Activated CD4-positive, alpha-beta T cell treated with anti-CD3 and anti-CD28 coated beads, Interleukin-2, amount 10 ng/mL, durations not matched to agents 7 days and 5 days (primary cell): Measurements from ENCODE around the gene KCNJ14. TPM values are rescaled to one million over a fixed set of nuclear protein-coding genes. Genes with fewer than 3 reads are reported as not detected.

ENCODE experiments used
- CTCF ChIA-PET: fragments of 350-600 bp; sonication (Branson Sonifier 250); formaldehyde crosslinking; loops from one replicate; lab custom pipeline; 2021; ENCODE audit warnings: antibody characterized with exemption; lab: Charles Lee
- POLR2A ChIA-PET: fragments of 350-600 bp; sonication (Branson Sonifier 250); formaldehyde crosslinking; loops from one replicate; lab custom pipeline; 2021; ENCODE audit warnings: antibody characterized with exemption; lab: Charles Lee
- DNase-seq: peaks from one replicate; pipeline ENCODE4 v3.0.0-alpha.2; 2020
- H3K27ac Mint-ChIP-seq: one replicate; pipeline ENCODE4 v1.8.0; 2021; ENCODE audit warnings: mild to moderate bottlenecking, moderate library complexity, mixed read lengths
- H3K27me3 Mint-ChIP-seq: one replicate; pipeline ENCODE4 v1.8.0; 2021; ENCODE audit warnings: mixed read lengths
- H3K36me3 Mint-ChIP-seq: one replicate; pipeline ENCODE4 v1.8.0; 2021; ENCODE audit warnings: low read depth, mixed read lengths
- H3K4me1 Mint-ChIP-seq: one replicate; pipeline ENCODE4 v1.8.0; 2021; ENCODE audit warnings: mixed read lengths
- H3K4me3 Mint-ChIP-seq: one replicate; pipeline ENCODE4 v1.8.0; 2021; ENCODE audit warnings: mild to moderate bottlenecking, moderate library complexity, mixed read lengths
- H3K9me3 Mint-ChIP-seq: one replicate; pipeline ENCODE4 v1.8.0; 2021; ENCODE audit warnings: mixed read lengths
- total RNA-seq, 2 experiments: library from RNA; stranded (reverse); gene quantifications; one replicate each; pipeline ENCODE4 v1.2.3, GENCODE V29; 2021

KCNJ14 gene
- total RNA-seq, 2 experiments from 2014 or later, result 0.87 to 1.0 TPM

- ChIA-PET CTCF (no interaction called here), POLR2A (interaction anchor here (0.6 kb wide), 1 partner anchor 199 kb away, joined by 3 read pairs; no protein-coding TSS in a partner anchor)
- no peaks in the 10 kb centered on the region for H3K9me3 Mint-ChIP-seq
- H3K4me1 Mint-ChIP-seq, result peaks cover 30% of the 10 kb centered on the region
- H3K27ac Mint-ChIP-seq, result no peak overlapping the region
- DNase-seq, result no peak
- H3K27me3 Mint-ChIP-seq, result peaks cover 13% of the 10 kb centered on the region
- peaks cover 36% of the 10 kb centered on the region for H3K36me3 Mint-ChIP-seq
- H3K4me3 Mint-ChIP-seq, result no peak overlapping the region
Measured at GRCh38 chr19:48448563-48448962, 6.8 kb upstream of the KCNJ14 start.

GRCh38 chr19:48450441-48450840 is 4.9 kb upstream of the KCNJ14 start:
- Mint-ChIP-seq H3K4me1 (peaks cover 19% of the 10 kb centered on the region), H3K9me3 (no peaks in the 10 kb centered on the region), H3K36me3 (peaks cover 34% of the 10 kb centered on the region), H3K27me3 (peaks cover under 1% of the 10 kb centered on the region), H3K27ac (no peak overlapping the region), H3K4me3 (no peak overlapping the region)
- CTCF ChIA-PET, result no interaction called here
- POLR2A ChIA-PET, result no interaction called here
- no peak for DNase-seq

- Mint-ChIP-seq H3K27me3 (no peaks in the 10 kb centered on the region), H3K4me3 (no peak overlapping the region), H3K36me3 (peaks cover 34% of the 10 kb centered on the region), H3K27ac (no peak overlapping the region), H3K9me3 (no peaks in the 10 kb centered on the region), H3K4me1 (peaks cover 17% of the 10 kb centered on the region)
- no peak for DNase-seq
- CTCF ChIA-PET, result interaction anchor here (0.6 kb wide), 1 partner anchor 48 kb away, joined by 4 read pairs; no protein-coding TSS in a partner anchor
- POLR2A ChIA-PET, result no interaction called here
Measured at GRCh38 chr19:48450863-48451262, 4.5 kb upstream of the KCNJ14 start.

GRCh38 chr19:48451624-48452023 is 3.8 kb upstream of the KCNJ14 start:
- H3K4me3 Mint-ChIP-seq, result no peak overlapping the region

DNA sequence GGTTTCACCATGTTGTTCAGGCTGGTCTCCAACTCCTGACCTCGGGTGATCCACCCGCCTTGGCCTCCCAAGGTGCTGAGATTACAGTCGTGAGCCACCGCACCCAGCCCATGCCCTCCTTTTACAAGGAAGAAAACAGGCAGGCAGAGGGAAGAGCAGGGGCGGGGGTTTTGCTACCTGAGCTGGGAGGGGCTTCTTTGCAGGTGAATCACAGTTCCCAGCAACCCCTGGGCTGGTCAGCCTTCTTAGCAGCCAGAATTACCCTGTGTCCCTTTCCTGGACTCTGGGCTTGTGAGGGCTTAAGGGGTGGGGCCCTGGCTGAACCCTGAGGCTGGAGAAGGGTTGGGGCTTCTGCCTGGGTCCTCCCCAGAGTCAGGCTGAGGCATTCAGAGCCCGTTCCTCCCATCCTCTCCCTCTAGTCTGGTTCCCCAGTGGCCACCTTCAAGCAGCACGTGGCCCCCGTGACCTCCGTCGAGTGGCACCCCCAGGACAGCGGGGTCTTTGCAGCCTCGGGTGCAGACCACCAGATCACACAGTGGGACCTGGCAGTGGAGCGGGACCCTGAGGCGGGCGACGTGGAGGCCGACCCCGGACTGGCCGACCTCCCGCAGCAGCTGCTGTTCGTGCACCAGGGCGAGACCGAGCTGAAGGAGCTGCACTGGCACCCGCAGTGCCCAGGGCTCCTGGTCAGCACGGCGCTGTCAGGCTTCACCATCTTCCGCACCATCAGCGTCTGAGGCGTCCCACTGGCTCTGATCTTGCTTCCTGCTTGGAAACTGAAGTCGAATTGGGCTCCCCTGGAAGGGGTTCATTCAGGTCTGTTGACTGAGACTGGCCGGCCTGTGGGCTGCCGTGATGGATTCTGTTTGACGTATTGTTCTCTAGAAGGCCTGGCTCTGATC is 2.8 kb upstream of the KCNJ14 start:
- H3K36me3 Mint-ChIP-seq, result peaks cover 31% of the 10 kb centered on the region
- peaks cover 9% of the 10 kb centered on the region for H3K4me1 Mint-ChIP-seq
- H3K4me3 Mint-ChIP-seq, result no peak overlapping the region
- H3K9me3 Mint-ChIP-seq, result no peaks in the 10 kb centered on the region
- H3K27me3 Mint-ChIP-seq, result no peaks in the 10 kb centered on the region
- POLR2A ChIA-PET, result no interaction called here
- H3K27ac Mint-ChIP-seq, result peak overlapping the region; percentile 36
- CTCF ChIA-PET, result interaction anchor here (0.9 kb wide), 1 partner anchor 11 kb away, joined by 3 read pairs; no protein-coding TSS in a partner anchor
- DNase-seq, result no peak

More at GRCh38 chr19:48451624-48452023, 3.8 kb upstream of the KCNJ14 start:
- peaks cover 12% of the 10 kb centered on the region for H3K4me1 Mint-ChIP-seq
- H3K27ac Mint-ChIP-seq, result no peak overlapping the region
- no peaks in the 10 kb centered on the region for H3K9me3 Mint-ChIP-seq
- POLR2A ChIA-PET, result no interaction called here
- no peaks in the 10 kb centered on the region for H3K27me3 Mint-ChIP-seq
- no peak for DNase-seq
- H3K36me3 Mint-ChIP-seq, result peaks cover 31% of the 10 kb centered on the region
- CTCF ChIA-PET, result interaction anchor here (0.6 kb wide), 2 partner anchors 49 to 970 kb away, joined by 3 to 4 read pairs; no protein-coding TSS in a partner anchor

- Mint-ChIP-seq H3K4me1 (peaks cover 2% of the 10 kb centered on the region), H3K36me3 (peaks cover 18% of the 10 kb centered on the region), H3K27me3 (no peaks in the 10 kb centered on the region), H3K9me3 (no peaks in the 10 kb centered on the region), H3K27ac (no peak overlapping the region), H3K4me3 (no peak overlapping the region)
- no peak for DNase-seq
- ChIA-PET CTCF (no interaction called here), POLR2A (no interaction called here)
Measured at GRCh38 chr19:48454150-48454730, 1.1 kb upstream of the KCNJ14 start.

DNA sequence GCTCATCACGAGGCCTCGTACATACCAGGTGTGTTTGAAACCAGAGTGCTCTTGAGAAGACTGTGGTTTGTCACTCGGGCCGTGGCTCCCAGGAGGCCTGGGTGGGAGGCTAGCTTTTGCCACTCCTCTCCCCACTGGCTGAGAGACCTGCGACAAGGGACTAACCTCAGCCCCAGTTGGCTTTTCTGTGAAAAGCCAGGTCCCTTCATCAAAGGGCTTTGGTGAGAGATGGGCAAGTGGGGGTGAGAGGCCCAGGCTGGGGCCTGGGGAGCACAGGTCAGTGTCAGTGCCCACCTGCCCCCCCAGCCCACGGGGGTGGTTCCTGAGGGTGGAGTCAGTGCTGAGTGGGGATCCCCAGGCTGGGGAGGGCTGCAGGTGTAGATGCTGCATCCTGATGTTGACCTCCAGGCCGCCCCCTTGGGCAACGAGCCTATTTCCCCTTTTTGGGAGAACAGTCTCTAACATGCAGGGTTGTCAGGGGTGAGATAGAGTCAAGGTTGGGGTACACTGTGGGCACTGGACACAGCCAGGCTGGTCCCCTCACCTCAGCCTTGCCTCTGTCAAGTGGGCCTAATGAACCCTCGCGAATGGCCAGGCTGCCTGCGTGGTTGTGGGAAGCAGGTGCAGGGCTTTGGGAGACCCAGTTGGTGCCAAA is 661 bp downstream of the KCNJ14 start:
- peaks cover 2% of the 10 kb centered on the region for H3K4me1 Mint-ChIP-seq
- H3K27ac Mint-ChIP-seq, result no peak overlapping the region
- no peaks in the 10 kb centered on the region for H3K9me3 Mint-ChIP-seq
- H3K36me3 Mint-ChIP-seq, result peaks cover 16% of the 10 kb centered on the region
- no peak for DNase-seq
- H3K27me3 Mint-ChIP-seq, result no peaks in the 10 kb centered on the region
- no peak overlapping the region for H3K4me3 Mint-ChIP-seq
- ChIA-PET POLR2A (no interaction called here), CTCF (interaction anchor here (0.5 kb wide), 1 partner anchor 50 kb away, joined by 4 read pairs; no protein-coding TSS in a partner anchor)

DNA sequence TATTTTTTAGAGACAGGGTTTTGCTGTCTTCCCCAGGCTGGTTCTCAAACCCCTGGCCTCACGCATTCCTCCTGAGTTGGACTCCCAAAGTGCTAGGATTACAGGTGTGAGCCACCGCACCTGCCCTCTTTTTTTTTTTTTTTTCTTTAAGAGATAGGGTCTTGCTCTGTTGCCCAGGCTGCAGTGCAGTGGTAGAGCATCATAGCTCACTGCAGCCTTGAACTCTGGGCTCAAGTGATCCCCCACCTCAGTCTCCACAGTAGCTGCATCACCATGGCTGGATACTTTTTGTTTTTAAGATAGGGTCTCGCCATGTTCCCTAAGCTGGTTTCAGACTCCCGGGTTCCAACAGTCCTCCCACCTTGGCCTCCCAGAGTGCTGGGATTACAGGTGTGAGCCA is 1.5 kb downstream of the KCNJ14 start:
- Mint-ChIP-seq H3K27ac (no peak overlapping the region), H3K4me1 (peaks cover 2% of the 10 kb centered on the region), H3K27me3 (no peaks in the 10 kb centered on the region), H3K36me3 (peaks cover 14% of the 10 kb centered on the region), H3K4me3 (no peak overlapping the region), H3K9me3 (no peaks in the 10 kb centered on the region)
- ChIA-PET CTCF (interaction anchor here (1.3 kb wide), 1 partner anchor 11 kb away, joined by 3 read pairs; no protein-coding TSS in a partner anchor), POLR2A (interaction anchor here (0.6 kb wide), 1 partner anchor 14 kb away, joined by 13 read pairs; no protein-coding TSS in a partner anchor)
- no peak for DNase-seq

DNA sequence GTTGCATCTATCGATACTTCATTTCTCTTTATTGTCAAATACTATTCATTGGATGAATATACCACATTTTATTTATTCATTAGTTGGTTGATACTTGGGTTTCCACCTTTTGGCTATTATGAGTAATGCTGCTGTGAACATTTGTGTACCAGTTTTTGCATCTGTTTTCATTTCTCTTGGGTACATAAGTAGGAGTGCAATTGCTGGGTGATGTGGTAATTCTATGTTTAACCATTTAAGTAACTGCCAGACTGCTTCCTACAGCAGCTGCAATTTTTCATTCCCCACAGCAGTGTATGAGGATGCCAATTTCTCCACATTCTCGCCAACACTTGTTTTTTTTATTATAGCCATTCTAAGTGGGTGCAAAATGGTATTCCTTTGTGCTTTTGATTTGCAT is 2.6 kb downstream of the KCNJ14 start:
- Mint-ChIP-seq H3K4me3 (no peak overlapping the region), H3K9me3 (no peaks in the 10 kb centered on the region), H3K36me3 (peaks cover 11% of the 10 kb centered on the region), H3K27ac (peak overlapping the region; percentile 3), H3K27me3 (no peaks in the 10 kb centered on the region), H3K4me1 (peaks cover 2% of the 10 kb centered on the region)
- ChIA-PET CTCF (interaction anchor here (0.5 to 2.0 kb wide), 3 partner anchors 10 to 837 kb away, joined by 3 to 10 read pairs (median 3); partner anchors contain the start of gene KDELR1), POLR2A (no interaction called here)
- DNase-seq, result no peak

- H3K9me3 Mint-ChIP-seq, result no peaks in the 10 kb centered on the region
- H3K4me1 Mint-ChIP-seq, result no peaks in the 10 kb centered on the region
- DNase-seq, result no peak
- CTCF ChIA-PET, result interaction anchor here (0.7 kb wide), 1 partner anchor 8 kb away, joined by 3 read pairs; no protein-coding TSS in a partner anchor
- H3K27ac Mint-ChIP-seq, result no peak overlapping the region
- POLR2A ChIA-PET, result no interaction called here
- H3K4me3 Mint-ChIP-seq, result no peak overlapping the region
- H3K27me3 Mint-ChIP-seq, result no peaks in the 10 kb centered on the region
- H3K36me3 Mint-ChIP-seq, result peaks cover 6% of the 10 kb centered on the region
Measured at GRCh38 chr19:48461651-48461981, 6.2 kb downstream of the KCNJ14 start.

DNA sequence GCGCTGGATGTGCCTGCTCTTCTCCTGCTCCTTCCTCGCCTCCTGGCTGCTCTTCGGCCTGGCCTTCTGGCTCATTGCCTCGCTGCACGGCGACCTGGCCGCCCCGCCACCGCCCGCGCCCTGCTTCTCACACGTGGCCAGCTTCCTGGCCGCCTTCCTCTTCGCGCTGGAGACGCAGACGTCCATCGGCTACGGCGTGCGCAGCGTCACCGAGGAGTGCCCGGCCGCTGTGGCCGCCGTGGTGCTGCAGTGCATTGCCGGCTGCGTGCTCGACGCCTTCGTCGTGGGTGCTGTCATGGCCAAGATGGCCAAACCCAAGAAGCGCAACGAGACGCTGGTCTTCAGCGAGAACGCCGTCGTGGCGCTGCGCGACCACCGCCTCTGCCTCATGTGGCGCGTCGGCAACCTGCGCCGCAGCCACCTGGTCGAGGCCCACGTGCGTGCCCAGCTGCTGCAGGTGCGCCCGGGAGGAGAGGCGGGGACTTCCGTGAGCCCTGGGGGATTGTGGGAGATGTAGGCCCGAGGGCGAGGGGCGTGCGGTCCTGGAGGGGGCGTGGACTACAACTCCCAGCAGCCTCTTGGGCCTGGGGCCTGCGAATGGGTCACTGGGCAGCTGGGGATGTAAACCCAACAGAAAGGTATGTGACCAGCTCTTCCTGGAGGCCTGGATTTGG is 6.7 kb downstream of the KCNJ14 start:
- Mint-ChIP-seq H3K36me3 (peaks cover 5% of the 10 kb centered on the region), H3K27me3 (no peaks in the 10 kb centered on the region), H3K9me3 (no peaks in the 10 kb centered on the region), H3K4me1 (no peaks in the 10 kb centered on the region), H3K4me3 (no peak overlapping the region), H3K27ac (no peak overlapping the region)
- ChIA-PET CTCF (interaction anchor here (0.6 kb wide), 1 partner anchor 1695 kb away, joined by 3 read pairs; no protein-coding TSS in a partner anchor), POLR2A (no interaction called here)
- no peak for DNase-seq

DNA sequence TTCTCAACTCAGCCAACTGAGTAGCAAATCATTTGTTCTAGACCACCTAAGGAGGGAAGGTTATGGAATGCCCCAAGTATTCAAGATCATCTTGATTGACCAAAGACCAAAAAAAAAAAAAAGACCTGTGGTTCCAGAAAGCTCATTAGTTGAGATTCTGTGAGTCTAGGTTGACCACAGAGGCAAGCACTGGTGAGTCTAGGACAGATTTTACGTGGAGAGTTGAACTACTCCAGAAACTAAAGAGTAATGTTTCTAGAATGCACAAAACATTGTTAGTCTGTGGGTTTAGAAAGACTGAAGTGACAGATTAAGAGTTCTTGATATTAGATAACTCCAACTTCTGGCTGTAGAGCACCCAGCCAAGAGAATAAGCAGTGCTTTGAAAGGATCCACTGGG is 9.8 kb downstream of the KCNJ14 start:
- Mint-ChIP-seq H3K4me3 (no peak overlapping the region), H3K36me3 (peaks cover 2% of the 10 kb centered on the region), H3K9me3 (no peaks in the 10 kb centered on the region), H3K27me3 (no peaks in the 10 kb centered on the region), H3K4me1 (peaks cover 15% of the 10 kb centered on the region), H3K27ac (no peak overlapping the region)
- DNase-seq, result no peak
- ChIA-PET POLR2A (no interaction called here), CTCF (interaction anchor here (0.7 kb wide), 1 partner anchor 123 kb away, joined by 3 read pairs; no protein-coding TSS in a partner anchor)
